Stromal cell of bone marrow (primary cell): ENCODE results near the gene FIS1.
"Not testable (repeated sequence)": the region's sequence is repeated elsewhere in the genome, so short reads cannot be mapped to it uniquely, and the experiment has no call there.

Experiments used
- DNase-seq: peaks from one replicate; pipeline ENCODE4 v3.0.0-alpha.2; 2012; ENCODE audit warnings: low read depth

FIS1 gene

DNA sequence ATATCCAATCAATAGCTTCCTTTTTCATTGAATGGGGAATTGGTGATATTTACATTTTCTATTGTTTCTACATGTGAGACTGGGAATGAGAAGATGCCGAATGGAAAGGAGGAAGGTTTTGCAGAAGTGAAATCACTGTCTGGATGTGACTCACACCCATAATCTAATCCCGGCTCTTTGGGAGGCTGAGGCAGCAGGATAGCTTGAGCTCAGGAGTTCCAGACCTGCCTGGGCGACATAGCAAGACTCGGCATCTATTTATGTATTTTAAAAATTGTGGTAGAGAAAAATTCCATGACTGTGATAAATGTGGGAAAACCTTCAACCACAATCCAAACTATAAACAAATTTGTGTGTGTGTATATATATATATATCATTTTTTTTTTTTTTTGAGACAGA lies 10.9 kb upstream of the FIS1 start:
- DNase-seq = no peak

- not testable (repeated sequence) for DNase-seq
Measured at GRCh38 chr7:101253199-101253598, 8.3 kb upstream of the FIS1 start.

GRCh38 chr7:101251871-101252659 lies 7.2 kb upstream of the FIS1 start:
- DNase-seq = peak; percentile 98

GRCh38 chr7:101250324-101250723 lies 5.4 kb upstream of the FIS1 start:
- DNase-seq = no peak

- DNase-seq = no peak
Measured at GRCh38 chr7:101248276-101248675, 3.4 kb upstream of the FIS1 start.

GRCh38 chr7:101245147-101245668 lies 327 bp upstream of the FIS1 start:
- no peak for DNase-seq

- DNase-seq = no peak
Measured at GRCh38 chr7:101243646-101244374, 1.1 kb downstream of the FIS1 start.

- DNase-seq = no peak
Measured at GRCh38 chr7:101241443-101242349, 3.2 kb downstream of the FIS1 start.

DNA sequence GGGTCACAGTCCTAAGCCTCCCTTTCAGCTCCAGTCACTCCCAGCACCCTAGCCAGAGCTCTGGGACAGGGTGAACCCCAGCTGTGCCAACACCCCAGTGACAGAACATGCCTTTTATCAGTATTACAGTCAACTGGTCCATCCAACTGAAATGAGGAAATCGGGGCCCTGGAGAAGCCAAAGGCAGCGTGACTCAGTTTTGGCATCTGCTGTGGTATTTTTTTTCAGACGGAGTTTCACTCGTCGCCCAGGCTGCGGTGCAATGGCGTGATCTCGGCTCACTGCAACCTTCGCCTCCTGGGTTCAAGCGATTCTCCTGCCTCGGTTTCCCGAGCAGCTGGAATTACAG lies 3.9 kb downstream of the FIS1 start:
- no peak for DNase-seq

DNA sequence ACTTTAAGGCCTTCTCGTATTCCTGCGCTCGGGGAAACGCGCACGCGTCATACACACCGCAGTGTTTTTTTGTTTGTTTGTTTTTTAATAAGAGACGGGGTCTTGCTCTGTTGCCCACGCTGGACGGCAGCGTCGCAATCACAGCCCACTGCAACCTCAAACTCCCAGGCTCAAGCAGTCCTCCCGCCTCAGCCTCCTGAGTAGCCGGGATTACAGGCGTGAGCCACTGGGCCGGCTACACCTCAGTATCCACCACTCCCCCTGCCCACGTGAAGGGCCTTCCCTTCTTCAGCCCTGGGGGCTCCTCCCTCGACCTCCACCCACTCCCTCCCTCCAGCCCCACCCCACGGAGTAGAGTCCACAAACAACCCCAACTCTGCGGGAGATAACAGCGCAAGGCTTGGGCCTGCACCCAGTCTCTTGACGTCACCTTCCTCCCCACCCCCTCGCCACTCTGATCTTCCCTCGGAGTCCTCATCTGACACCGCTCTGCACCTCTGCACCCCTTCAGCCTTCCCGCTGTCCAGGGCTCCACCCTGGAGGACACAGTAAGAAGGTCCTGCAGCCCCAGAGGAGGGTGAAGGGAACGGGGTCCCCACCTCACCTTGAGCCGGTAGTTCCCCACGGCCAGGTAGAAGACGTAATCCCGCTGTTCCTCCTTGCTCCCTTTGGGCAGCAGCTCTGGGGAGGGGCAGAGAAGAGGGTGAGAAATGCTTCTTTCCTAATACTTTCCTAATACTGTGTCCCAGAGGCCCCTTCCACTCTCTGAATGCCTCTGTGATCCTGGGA lies 4.5 kb downstream of the FIS1 start:
- no peak for DNase-seq

DNA sequence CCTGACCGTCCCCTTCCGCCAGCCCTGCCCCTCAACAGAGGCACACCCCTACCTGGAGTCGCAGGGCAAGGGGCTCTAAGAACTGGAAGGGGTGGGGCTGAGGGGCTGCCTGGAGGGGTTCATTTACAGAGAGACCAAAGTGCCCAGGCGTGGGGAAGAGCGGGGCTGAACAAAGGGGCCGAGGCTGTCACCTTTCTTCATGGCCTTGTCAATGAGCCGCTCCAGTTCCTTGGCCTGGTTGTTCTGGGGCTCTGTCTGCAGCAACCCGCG lies 5.0 kb downstream of the FIS1 start:
- DNase-seq = no peak

DNA sequence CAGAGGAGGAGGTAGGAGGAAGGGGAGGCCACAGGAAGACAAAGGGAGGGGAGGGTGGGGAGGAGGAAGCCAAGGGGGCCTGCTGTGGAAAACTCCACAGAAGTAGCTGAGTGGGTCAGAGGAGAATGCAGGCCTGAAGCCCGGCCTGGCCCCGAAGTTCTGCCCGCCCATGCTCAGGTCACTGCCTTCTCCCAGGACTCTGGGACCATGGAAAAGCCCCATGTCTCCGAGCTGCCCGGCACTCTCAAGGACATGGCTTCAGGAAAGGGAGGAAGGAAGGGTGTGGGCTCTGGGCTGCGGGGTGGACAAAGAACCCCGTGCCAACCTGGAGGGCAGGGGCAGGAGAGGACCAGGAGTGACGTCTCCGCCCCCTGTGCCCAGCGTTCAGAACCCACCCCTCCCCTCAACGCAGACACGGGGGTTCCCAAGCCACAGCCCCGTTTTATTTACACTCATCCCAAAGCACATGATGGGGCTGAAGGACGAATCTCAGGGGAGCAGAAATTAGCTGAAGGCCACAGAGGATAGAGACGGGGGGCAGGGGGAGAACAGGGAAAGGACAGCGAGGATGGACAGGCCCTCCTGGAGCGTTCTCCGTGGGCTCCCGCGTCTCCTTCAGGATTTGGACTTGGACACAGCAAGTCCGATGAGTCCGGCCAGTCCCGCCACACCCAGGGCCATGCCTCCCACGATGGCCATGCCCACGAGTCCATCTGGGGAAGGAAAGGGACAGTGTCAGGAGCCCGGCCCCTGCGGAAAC lies 5.5 kb downstream of the FIS1 start:
- no peak for DNase-seq

DNA sequence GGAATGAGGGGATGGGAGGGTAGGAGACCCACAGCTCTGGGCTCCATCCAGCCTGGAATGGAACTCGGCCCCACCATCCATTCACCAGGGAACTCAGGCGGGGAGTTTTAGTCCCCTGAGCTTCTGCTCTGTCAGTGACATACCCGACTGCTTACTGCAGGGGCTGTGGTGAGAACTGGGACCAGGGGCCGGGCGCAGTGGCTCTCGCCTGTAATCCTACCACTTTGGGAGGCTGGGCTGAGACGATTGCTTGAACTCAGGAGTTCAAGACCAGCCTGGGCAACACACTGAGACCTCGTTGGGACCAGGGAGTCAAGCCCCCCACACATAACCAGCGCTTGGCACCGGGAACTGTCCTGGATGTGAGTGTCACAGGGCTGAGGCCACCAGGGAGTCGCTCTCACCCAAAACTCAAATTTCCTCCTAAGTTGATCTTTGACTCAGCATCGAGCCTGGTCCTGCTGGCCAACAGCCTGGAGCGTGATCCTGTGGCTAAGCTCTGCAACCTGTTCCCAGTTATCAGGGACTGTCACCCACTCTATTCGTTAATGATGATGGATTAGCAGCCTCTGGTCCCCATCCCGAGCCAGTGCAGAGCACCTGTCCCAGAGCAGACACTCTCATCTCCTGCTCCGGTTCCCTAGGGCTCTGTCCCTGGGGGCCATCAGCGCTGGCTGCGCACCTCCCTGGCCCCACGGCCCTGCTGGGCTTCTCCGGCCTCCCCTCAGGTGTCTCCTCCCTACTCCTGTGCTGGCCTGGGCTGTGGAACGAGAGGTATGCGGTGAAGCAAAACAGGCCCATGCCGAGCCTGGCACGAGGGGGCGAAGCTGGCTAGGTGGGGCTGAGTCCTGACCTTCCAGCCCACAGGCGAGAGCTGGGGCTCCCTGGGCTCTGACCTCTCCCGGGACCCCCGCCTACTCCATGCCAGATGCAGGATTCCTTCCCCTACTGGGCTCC lies 6.4 kb downstream of the FIS1 start:
- DNase-seq = no peak

DNA sequence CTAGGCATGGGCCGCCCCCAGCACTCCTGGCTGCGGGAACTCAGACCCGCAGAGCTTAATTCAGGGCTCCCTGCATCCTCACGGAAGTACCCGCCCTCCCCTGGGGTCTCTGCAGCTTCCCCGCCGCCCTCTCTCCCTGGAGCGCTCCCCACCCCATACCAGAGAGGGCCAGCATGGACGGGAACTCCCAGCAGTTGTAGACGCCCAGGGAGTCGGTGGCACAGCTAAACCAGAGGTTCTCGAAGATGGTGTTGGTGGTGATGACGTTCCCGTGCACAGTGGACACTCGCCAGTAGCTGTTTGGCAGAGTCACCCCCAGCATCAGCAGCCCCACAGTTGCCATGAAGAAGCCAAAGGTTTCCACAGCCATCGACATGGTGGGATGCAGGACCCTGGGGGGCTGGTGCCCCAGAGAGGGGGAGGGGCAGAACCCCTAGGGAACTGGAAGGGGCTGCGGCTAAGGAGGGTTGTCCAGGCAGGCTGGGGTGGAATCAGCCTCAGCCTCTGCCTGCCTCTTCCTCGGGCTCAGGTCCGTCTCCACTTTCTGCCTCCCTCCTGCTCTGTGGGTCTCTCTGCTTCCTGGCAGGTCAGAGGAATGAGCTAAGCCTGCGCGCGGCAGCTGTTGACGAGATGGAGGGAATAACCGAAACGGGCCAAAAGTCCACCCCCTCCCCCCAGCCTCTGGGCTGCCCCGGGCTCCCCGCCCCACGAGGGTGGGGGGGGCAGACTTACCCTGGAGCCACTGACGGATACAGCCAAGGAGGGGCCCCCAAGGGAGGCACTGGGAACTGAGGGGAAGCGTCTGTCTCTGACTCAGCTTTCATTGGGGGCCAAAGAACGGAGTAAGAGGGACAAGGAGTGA lies 7.4 kb downstream of the FIS1 start, which contains the start of gene CLDN15:
Gene CLDN15 (minus strand): TSS at position 597 of the 862 bp plus-strand sequence. CDS start 221 bp downstream, at position 376.
- DNase-seq = no peak

DNA sequence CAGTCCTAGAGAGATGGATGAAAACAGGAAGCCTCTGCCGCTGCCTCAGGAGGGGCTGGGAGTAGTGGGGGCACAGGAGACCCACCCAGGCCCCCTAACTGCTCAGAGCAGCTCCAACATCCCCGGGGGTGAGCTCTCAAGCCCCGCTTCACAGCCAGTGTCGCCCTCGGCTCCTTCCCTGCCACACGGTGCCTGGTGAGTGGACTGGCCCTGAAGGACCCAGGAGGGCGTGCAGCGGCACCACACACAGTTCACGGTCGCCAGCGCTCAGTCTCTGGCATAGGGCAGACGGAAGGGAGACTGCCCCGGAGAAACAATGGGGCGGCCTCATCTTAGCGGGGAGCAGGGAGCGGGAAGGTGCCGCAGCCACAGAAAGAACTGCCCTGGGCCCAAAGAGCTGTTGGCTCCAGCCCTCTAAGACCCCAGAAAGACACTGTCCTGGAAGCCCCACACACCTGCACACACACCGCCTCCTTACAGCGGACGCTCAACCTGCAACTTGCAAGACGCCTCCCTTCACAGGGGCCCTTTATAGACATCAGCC lies 8.5 kb downstream of the FIS1 start:
- DNase-seq = no peak

GRCh38 chr7:101235522-101235921 lies 9.4 kb downstream of the FIS1 start:
- no peak for DNase-seq

- no peak for DNase-seq
Measured at GRCh38 chr7:101235050-101235449, 9.8 kb downstream of the FIS1 start.

DNA sequence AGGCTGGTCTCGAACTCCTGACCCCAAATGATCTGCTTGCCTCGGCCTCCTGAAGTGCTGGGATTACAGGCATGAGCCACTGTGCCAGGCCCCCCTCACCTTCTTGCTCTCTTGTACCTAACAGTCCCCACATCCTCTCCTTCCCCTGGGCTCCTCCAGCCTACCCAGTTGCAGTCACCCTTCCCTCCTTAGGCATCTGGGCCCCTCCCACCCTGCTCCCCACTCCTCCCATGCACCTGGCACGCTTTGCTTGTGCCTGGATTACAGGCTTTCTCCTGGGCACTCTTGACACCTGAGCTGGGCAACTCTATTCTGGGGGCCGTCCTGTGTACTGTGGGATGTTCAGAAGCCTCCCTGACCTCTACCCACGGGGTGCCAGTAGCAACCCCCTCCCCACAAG lies 10.2 kb downstream of the FIS1 start:
- DNase-seq = no peak
